ENCODE data around the gene RBL2. TPM values are rescaled to one million over a fixed set of nuclear protein-coding genes. Genes with fewer than 3 reads are reported as not detected.

RBL2 gene
- total and polyA plus RNA-seq, 9 of the 15 experiments (the other 6 are each of a cell fraction or from before 2014, with no cell fraction given): 7.8 to 76.3 (median 28.5) TPM

- TF ChIP-seq ESRRA (IDR thresholded peaks at IDR 0.05; ENCODE audit: borderline replicate concordance, low read depth) (no peak), HNRNPH1 (optimal IDR thresholded peaks at IDR 0.05; ENCODE audit: low read depth, low read length) (no peak), PHB (CRISPR knock-in tag; IDR thresholded peaks at IDR 0.05) (no peak), DDX20 (tag; IDR thresholded peaks at IDR 0.05; ENCODE audit: low read depth) (no peak), ZNF146 (CRISPR knock-in tag; IDR thresholded peaks at IDR 0.05; ENCODE audit: unreplicated experiment) (no peak), ZFP36 (IDR thresholded peaks at IDR 0.05; ENCODE audit: low read depth, low read length, partially characterized antibody) (no peak), SMARCA4 (IDR thresholded peaks at IDR 0.05) (peak; percentile 45; the same call in 1 of the 2 replicates), FOXM1 (IDR thresholded peaks at IDR 0.05; ENCODE audit: low read depth) (no peak), FOXM1 (CRISPR knock-in tag; IDR thresholded peaks at IDR 0.05; ENCODE audit: low read depth) (no peak), ZNF436 (CRISPR knock-in tag; IDR thresholded peaks at IDR 0.05) (no peak), GTF2F1 (IDR thresholded peaks at IDR 0.05; ENCODE audit: low read depth, low read length) (no peak), SIN3A (IDR thresholded peaks at IDR 0.05; ENCODE audit: borderline replicate concordance in 2 of 2, control insufficient read depth in 1 of 2, low read depth in 2 of 2, low read length in 2 of 2) (no peak), COPS2 (conservative IDR thresholded peaks at IDR 0.05) (no peak), NCOA4 (IDR thresholded peaks at IDR 0.05; ENCODE audit: partially characterized antibody) (no peak), REST (IDR thresholded peaks at IDR 0.05; ENCODE audit: borderline replicate concordance) (no peak), REST (CRISPR knock-in tag; IDR thresholded peaks at IDR 0.05; ENCODE audit: low read depth) (no peak), ZNF174 (CRISPR knock-in tag; IDR thresholded peaks at IDR 0.05) (no peak), GATA2 (CRISPR knock-in tag; IDR thresholded peaks at IDR 0.05) (0 out of 2 replicates have a peak, but pooled peaks have one; percentile 42), KHSRP (IDR thresholded peaks at IDR 0.05) (no peak), PTRF (tag; IDR thresholded peaks at IDR 0.05) (no peak)
These were observed 4.9 kb upstream of the RBL2 start (continued) for GRCh38 chr16:53429221-53429943.
